IMR-90 (cell line): ENCODE measurements around the gene MRPL52. TPM values are rescaled to one million over a fixed set of nuclear protein-coding genes. Genes with fewer than 3 reads are reported as not detected.

ENCODE experiments used
- ATAC-seq: fragments of 200-7000 bp; cut with Tn5 transposase; 2 replicates; pipeline ENCODE4 v1.9.1; 2020; ENCODE audit warnings: low read depth, mild to moderate bottlenecking, moderate library complexity
- BruUV-seq: library from RNA; stranded (reverse); fragments of 400-500 nt; replicated peaks from 2 replicates; lab custom pipeline; 2021; lab: Mats Ljungman, UMichigan
- CTCF ChIA-PET: fragments of 300-600 bp; formaldehyde crosslinking; extraction: SDS; loops from one replicate; lab custom pipeline; 2021; ENCODE audit warnings: antibody characterized with exemption; lab: Yijun Ruan, JAX
- POLR2A ChIA-PET: fragments of 300-600 bp; sonication (Branson Sonifier 250); formaldehyde crosslinking; loops from one replicate; lab custom pipeline; 2022; ENCODE audit warnings: antibody characterized with exemption; ENCODE audit not compliant: unreplicated experiment; lab: Charles Lee
- DNase-seq: peaks from one replicate; pipeline ENCODE4 v3.0.0; 2013
- H2AFZ ChIP-seq: replicated peaks from 2 replicates; pipeline ENCODE3; 2013; ENCODE audit warnings: low read length, mild to moderate bottlenecking; ENCODE audit not compliant: poor library complexity
- H2AK5ac ChIP-seq: 2 replicates; pipeline ENCODE4 v1.6.1; 2013; ENCODE audit warnings: low read depth, low read length, inconsistent platforms
- H2AK9ac ChIP-seq: replicated peaks from 2 replicates; pipeline ENCODE3; 2013; ENCODE audit warnings: mild to moderate bottlenecking, low read depth, low read length, moderate library complexity; ENCODE audit not compliant: poor library complexity
- H2BK120ac ChIP-seq: 2 replicates; pipeline ENCODE4 v1.6.1; 2013; ENCODE audit warnings: low read depth, low read length, inconsistent platforms
- H2BK15ac ChIP-seq: 3 replicates; pipeline ENCODE4 v1.6.1; 2013; ENCODE audit warnings: low read depth, low read length, inconsistent platforms
- H2BK20ac ChIP-seq: 2 replicates; pipeline ENCODE4 v1.6.1; 2013; ENCODE audit warnings: low read depth, mild to moderate bottlenecking, inconsistent platforms, low read length, moderate library complexity
- H2BK5ac ChIP-seq: 2 replicates; pipeline ENCODE4 v1.6.1; 2013; ENCODE audit warnings: mild to moderate bottlenecking, low read depth, low read length, inconsistent platforms; ENCODE audit not compliant: poor library complexity, severe bottlenecking
- H3K14ac ChIP-seq: replicated peaks from 2 replicates; pipeline ENCODE4 v1.6.1; 2013; ENCODE audit warnings: low read depth, low read length, inconsistent platforms
- H3K18ac ChIP-seq: 2 replicates; pipeline ENCODE4 v1.6.1; 2013; ENCODE audit warnings: low read depth, low read length, control low read depth
- H3K23ac ChIP-seq: 2 replicates; pipeline ENCODE4 v1.6.1; 2013; ENCODE audit warnings: low read depth, low read length, inconsistent platforms
- H3K27ac ChIP-seq: 2 replicates; pipeline ENCODE4 v1.5.1; 2013; ENCODE audit warnings: mild to moderate bottlenecking, control low read depth, low read length; ENCODE audit not compliant: insufficient read depth
- H3K27me3 ChIP-seq: 2 replicates; pipeline ENCODE4 v1.6.1; 2013; ENCODE audit warnings: low read length; ENCODE audit not compliant: control insufficient read depth, insufficient read depth
- H3K36me3 ChIP-seq: 2 replicates; pipeline ENCODE4 v1.6.1; 2013; ENCODE audit warnings: low read length, mixed read lengths; ENCODE audit not compliant: control insufficient read depth, insufficient read depth
- H3K4ac ChIP-seq: 2 replicates; pipeline ENCODE4 v1.6.1; 2013; ENCODE audit warnings: low read depth, low read length, inconsistent platforms
- H3K4me1 ChIP-seq: 2 replicates; pipeline ENCODE4 v1.6.1; 2013; ENCODE audit warnings: low read length, mixed read lengths; ENCODE audit not compliant: control insufficient read depth, insufficient read depth
- H3K4me2 ChIP-seq: 2 replicates; pipeline ENCODE4 v1.6.1; 2013; ENCODE audit warnings: low read depth, mild to moderate bottlenecking, control low read depth, low read length, moderate library complexity
- H3K4me3 ChIP-seq: 2 replicates; pipeline ENCODE4 v1.5.1; 2013; ENCODE audit warnings: low read depth, mild to moderate bottlenecking, control low read depth, low read length, moderate library complexity; ENCODE audit not compliant: insufficient read depth
- H3K56ac ChIP-seq: 2 replicates; pipeline ENCODE4 v1.6.1; 2013; ENCODE audit warnings: low read length, inconsistent platforms; ENCODE audit not compliant: insufficient read depth; ENCODE audit errors: extremely low read depth
- H3K79me1 ChIP-seq, 2 experiments: 2 replicates each; pipeline ENCODE4 v1.6.1; 2013; ENCODE audit warnings: low read length in 2 of 2, inconsistent platforms in 1 of 2, low read depth in 1 of 2
- H3K9ac ChIP-seq: 2 replicates; pipeline ENCODE4 v1.6.1; 2013; ENCODE audit warnings: low read depth, low read length, control low read depth
- H3K9me1 ChIP-seq: 2 replicates; pipeline ENCODE4 v1.6.1; 2013; ENCODE audit warnings: low read length, inconsistent platforms; ENCODE audit not compliant: insufficient read depth
- H3K9me3 ChIP-seq: 2 replicates; pipeline ENCODE4 v1.6.1; 2013; ENCODE audit warnings: low read length; ENCODE audit not compliant: control insufficient read depth, insufficient read depth
- H4K20me1 ChIP-seq: 2 replicates; pipeline ENCODE4 v1.6.1; 2013; ENCODE audit warnings: low read length, inconsistent platforms; ENCODE audit not compliant: insufficient read depth
- H4K5ac ChIP-seq: 2 replicates; pipeline ENCODE4 v1.6.1; 2013; ENCODE audit warnings: mild to moderate bottlenecking, low read depth, low read length, control low read depth
- H4K8ac ChIP-seq, 2 experiments: 2 replicates each; pipeline ENCODE4 v1.6.1; 2013; ENCODE audit warnings: low read depth in 2 of 2, low read length in 2 of 2, control low read depth in 1 of 2, inconsistent platforms in 1 of 2
- H4K91ac ChIP-seq: 2 replicates; pipeline ENCODE4 v1.6.1; 2013; ENCODE audit warnings: low read depth, low read length, inconsistent platforms; ENCODE audit not compliant: insufficient read depth
- FOS ChIP-seq: fragments of 150-350 bp; IDR thresholded peaks from 2 replicates; pipeline ENCODE4 v1.6.1; 2016; ENCODE audit warnings: low read depth, low read length
- MAFK ChIP-seq: IDR thresholded peaks from 2 replicates; pipeline ENCODE4 v1.6.1; 2012; ENCODE audit warnings: low read depth, low read length, improper control_type of control experiment
- MAZ ChIP-seq: IDR thresholded peaks from 2 replicates; pipeline ENCODE4 v1.6.1; 2012; ENCODE audit warnings: low read depth, mild to moderate bottlenecking, low read length, improper control_type of control experiment, moderate library complexity, borderline replicate concordance
- MXI1 ChIP-seq: IDR thresholded peaks from 2 replicates; pipeline ENCODE4 v1.6.1; 2012; ENCODE audit warnings: low read depth, mild to moderate bottlenecking, low read length, moderate library complexity, borderline replicate concordance
- POLR2A ChIP-seq: IDR thresholded peaks from 2 replicates; pipeline ENCODE4 v1.6.1; 2012; ENCODE audit warnings: mild to moderate bottlenecking, low read depth, low read length
- RCOR1 ChIP-seq: IDR thresholded peaks from 2 replicates; pipeline ENCODE4 v1.6.1; 2012; ENCODE audit warnings: mild to moderate bottlenecking, low read length, improper control_type of control experiment; ENCODE audit not compliant: insufficient replicate concordance
- RFX5 ChIP-seq: IDR thresholded peaks from 2 replicates; pipeline ENCODE4 v1.8.0; 2012; ENCODE audit warnings: low read depth, mild to moderate bottlenecking, low read length, moderate library complexity
- SMC3 ChIP-seq: fragments of 150-350 bp; IDR thresholded peaks from 2 replicates; pipeline ENCODE4 v1.6.1; 2016; ENCODE audit warnings: low read depth, mild to moderate bottlenecking, antibody characterized with exemption, low read length, moderate library complexity
- WGBS, 2 experiments: methylation state at CpG; one replicate each; pipeline versions ENCODE4 v1.1.5 to v1.1.7; 2013; ENCODE audit warnings: missing lambda C conversion rate in 2 of 2; ENCODE audit not compliant: insufficient read length in 1 of 2; ENCODE audit errors: extremely low coverage in 2 of 2; 5-methylcytosine and 5-hydroxymethylcytosine counted together
- dilution Hi-C: fragments of 300-500 bp; cut with HindIII; formaldehyde crosslinking; loops from one replicate; pipeline ENCODE4 v1.14.3; 2018; ENCODE audit warnings: low sequenced_read_pairs; ENCODE audit not compliant: unreplicated experiment
- in situ Hi-C: fragments of 300-500 bp; cut with MboI; formaldehyde crosslinking; loops from 3 replicates; pipeline ENCODE4 v1.14.3; 2019; ENCODE audit warnings: low sequenced_read_pairs, inconsistent platforms, mixed read lengths
- intact Hi-C: fragments of 100-400 bp; cut with micrococcal nuclease; formaldehyde crosslinking; loops from 2 replicates; pipeline ENCODE4 v1.10.0; 2022
- polyA plus RNA-seq, 3 experiments: library from polyadenylated mRNA; depleted of rRNA; stranded (reverse); fragments of >200 nt; gene quantifications; 2 replicates each; pipeline ENCODE4 v1.2.3, GENCODE V29; 2012; ENCODE audit warnings: low replicate concordance in 1 of 3
- total RNA-seq: library from RNA; depleted of rRNA; stranded (reverse); fragments of >200 nt; gene quantifications from 2 replicates; pipeline ENCODE4 v1.2.3, GENCODE V29; 2012
- TF ChIP-seq, protein P1 (sequence below): conservative IDR thresholded peaks from 2 replicates; pipeline ENCODE4 v1.5.1; 2012; ENCODE audit warnings: mild to moderate bottlenecking, low read depth, low read length, improper control_type of control experiment
- TF ChIP-seq, protein P2 (sequence below): fragments of 150-350 bp; IDR thresholded peaks from 2 replicates; pipeline ENCODE4 v1.6.1; 2017; ENCODE audit warnings: mild to moderate bottlenecking, antibody characterized with exemption, low read length, low read depth
- TF ChIP-seq, protein P3 (sequence below): fragments of 150-350 bp; IDR thresholded peaks from 2 replicates; pipeline ENCODE4 v1.6.1; 2016; ENCODE audit warnings: low read depth, mild to moderate bottlenecking, low read length, moderate library complexity, borderline replicate concordance

Gene MRPL52
- total and polyA plus RNA-seq, 2 of the 4 experiments (the other 2 are of a cell fraction): 33.1 to 51.4 TPM

DNA sequence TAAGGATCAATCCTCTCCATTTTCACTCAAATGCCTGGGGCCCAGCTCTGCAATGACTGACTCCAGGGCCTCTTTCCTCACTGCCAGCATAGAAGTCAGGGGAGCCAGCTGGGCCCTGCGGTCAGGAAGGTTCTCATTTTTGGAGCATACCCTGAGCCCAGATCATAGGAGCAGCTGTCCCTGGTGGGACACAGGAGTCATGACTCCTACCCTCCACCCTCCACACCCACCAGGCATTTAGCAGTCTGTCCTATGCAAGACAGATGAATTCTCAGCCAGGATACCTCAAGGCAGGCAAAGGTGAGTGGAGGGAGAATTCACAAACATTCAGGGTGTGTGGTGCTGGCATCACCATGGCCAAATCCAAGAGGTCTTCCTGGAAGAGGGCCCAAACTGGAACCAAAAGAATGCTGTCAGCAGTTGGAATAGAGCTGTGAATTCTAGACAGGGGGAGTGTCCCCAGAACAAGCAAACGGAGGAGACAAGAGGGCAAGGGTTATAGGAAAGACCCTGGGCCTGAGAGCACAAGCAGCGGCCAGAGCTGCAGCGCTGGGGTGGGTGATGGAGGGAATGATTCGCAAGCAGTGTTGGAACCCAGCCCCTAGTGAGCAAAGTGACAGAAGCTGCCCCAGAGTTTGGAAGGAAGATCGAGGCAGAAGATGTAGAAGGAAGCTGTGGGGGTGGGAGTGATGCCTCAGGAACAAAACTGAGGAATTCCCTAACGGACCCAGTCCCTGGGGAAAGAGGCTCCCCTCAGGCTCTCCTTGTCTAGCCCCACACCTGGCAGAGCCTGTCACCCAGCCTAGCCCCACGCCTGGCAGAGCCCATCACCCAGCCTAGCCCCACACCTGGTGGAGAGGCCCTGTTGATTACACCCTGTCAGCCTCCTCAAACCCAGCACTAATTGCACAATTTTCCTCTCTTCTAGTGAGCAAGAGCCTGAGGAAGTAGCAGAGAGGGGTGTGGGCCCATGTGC lies 48.9 kb downstream of the MRPL52 start (continued):
- TF ChIP-seq MAFK (no peak), MAZ (no peak)

DNA sequence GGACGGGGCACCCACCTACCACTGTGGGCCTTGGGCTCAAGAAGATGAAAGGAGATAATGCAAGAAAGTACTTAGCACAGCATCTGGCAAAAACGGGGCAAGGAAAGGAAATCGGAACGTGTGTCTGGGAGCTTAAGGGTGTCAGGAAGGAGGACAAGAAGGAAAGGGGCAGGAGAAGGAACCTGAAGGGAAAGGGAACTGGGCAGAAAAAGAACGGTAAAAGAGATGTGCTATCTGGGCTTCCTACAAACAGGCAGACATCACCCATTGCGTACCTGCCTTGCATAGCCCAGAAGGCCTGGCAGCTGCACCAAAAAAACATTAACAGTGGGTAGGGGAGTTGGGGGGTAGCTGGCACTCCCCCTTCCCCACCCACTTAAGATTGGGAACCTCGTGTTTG lies 52.4 kb downstream of the MRPL52 start:
- H3K56ac ChIP-seq: no peak overlapping the region
- H3K4me1 ChIP-seq: no peaks in the 10 kb centered on the region; the same call in 1 of the 2 replicates
- H3K79me1 ChIP-seq: peaks cover 0 to 1% of the 10 kb centered on the region in 2 experiments; a peak in 2 of 4 replicates
- H3K23ac ChIP-seq: no peak overlapping the region
- H3K18ac ChIP-seq: no peak overlapping the region
- H3K4me2 ChIP-seq: no peak overlapping the region
- H2BK20ac ChIP-seq: no peak overlapping the region
- peaks cover 4% of the 10 kb centered on the region; the same call in 1 of the 2 replicates for H3K9me1 ChIP-seq
- H2AK9ac ChIP-seq: no peak overlapping the region
- ChIA-PET POLR2A (interaction anchor here (1.0 kb wide), 1 partner anchor 20 kb away, joined by 3 read pairs; no protein-coding TSS in a partner anchor), CTCF (interaction anchor here (1.6 to 1.7 kb wide), 2 partner anchors 9 to 10 kb away, joined by 6 to 10 read pairs; no protein-coding TSS in a partner anchor)
- no CpG with 5 or more reads among the region's 7 CpGs for WGBS, 2 experiments
- intact Hi-C loops: no loop called here
- no peak overlapping the region for H3K4me3 ChIP-seq
- H3K27ac ChIP-seq: no peak overlapping the region
- no peak for ATAC-seq
- BruUV-seq: no TSS peak
- H4K91ac ChIP-seq: no peak overlapping the region
- H4K8ac ChIP-seq: no peak overlapping the region
- H3K4ac ChIP-seq: no peak overlapping the region; the same call in 1 of the 2 replicates
- no peak for DNase-seq
- peaks cover 21% of the 10 kb centered on the region for H3K36me3 ChIP-seq
- H3K9ac ChIP-seq: no peak overlapping the region
- no peak overlapping the region for H4K5ac ChIP-seq
- dilution Hi-C loops: no loop called here
- H2AFZ ChIP-seq: no peak overlapping the region
- no peak overlapping the region for H3K14ac ChIP-seq
- no peaks in the 10 kb centered on the region for H3K9me3 ChIP-seq
- in situ Hi-C loops: no loop called here
- no peak overlapping the region for H2BK5ac ChIP-seq
- H2BK15ac ChIP-seq: no peak overlapping the region
- no peak overlapping the region for H2BK120ac ChIP-seq
- H4K20me1 ChIP-seq: no peaks in the 10 kb centered on the region
- no peak overlapping the region for H2AK5ac ChIP-seq
- no peaks in the 10 kb centered on the region for H3K27me3 ChIP-seq
- TF ChIP-seq, protein P1, sequence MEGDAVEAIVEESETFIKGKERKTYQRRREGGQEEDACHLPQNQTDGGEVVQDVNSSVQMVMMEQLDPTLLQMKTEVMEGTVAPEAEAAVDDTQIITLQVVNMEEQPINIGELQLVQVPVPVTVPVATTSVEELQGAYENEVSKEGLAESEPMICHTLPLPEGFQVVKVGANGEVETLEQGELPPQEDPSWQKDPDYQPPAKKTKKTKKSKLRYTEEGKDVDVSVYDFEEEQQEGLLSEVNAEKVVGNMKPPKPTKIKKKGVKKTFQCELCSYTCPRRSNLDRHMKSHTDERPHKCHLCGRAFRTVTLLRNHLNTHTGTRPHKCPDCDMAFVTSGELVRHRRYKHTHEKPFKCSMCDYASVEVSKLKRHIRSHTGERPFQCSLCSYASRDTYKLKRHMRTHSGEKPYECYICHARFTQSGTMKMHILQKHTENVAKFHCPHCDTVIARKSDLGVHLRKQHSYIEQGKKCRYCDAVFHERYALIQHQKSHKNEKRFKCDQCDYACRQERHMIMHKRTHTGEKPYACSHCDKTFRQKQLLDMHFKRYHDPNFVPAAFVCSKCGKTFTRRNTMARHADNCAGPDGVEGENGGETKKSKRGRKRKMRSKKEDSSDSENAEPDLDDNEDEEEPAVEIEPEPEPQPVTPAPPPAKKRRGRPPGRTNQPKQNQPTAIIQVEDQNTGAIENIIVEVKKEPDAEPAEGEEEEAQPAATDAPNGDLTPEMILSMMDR: no peak
- no peak for TF ChIP-seq RFX5
- no peak for TF ChIP-seq POLR2A
- TF ChIP-seq MXI1: no peak
- TF ChIP-seq MAZ: no peak
- TF ChIP-seq, protein P2, sequence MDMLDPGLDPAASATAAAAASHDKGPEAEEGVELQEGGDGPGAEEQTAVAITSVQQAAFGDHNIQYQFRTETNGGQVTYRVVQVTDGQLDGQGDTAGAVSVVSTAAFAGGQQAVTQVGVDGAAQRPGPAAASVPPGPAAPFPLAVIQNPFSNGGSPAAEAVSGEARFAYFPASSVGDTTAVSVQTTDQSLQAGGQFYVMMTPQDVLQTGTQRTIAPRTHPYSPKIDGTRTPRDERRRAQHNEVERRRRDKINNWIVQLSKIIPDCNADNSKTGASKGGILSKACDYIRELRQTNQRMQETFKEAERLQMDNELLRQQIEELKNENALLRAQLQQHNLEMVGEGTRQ: no peak
- TF ChIP-seq FOS: no peak
- TF ChIP-seq RCOR1: no peak
- TF ChIP-seq, protein P3, sequence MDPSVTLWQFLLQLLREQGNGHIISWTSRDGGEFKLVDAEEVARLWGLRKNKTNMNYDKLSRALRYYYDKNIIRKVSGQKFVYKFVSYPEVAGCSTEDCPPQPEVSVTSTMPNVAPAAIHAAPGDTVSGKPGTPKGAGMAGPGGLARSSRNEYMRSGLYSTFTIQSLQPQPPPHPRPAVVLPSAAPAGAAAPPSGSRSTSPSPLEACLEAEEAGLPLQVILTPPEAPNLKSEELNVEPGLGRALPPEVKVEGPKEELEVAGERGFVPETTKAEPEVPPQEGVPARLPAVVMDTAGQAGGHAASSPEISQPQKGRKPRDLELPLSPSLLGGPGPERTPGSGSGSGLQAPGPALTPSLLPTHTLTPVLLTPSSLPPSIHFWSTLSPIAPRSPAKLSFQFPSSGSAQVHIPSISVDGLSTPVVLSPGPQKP: no peak
- no peak for TF ChIP-seq SMC3
